Measurements from ENCODE around the gene FHOD1. TPM values are rescaled to one million over a fixed set of nuclear protein-coding genes. Genes with fewer than 3 reads are reported as not detected.

FHOD1 gene
- polyA plus RNA-seq, 4 donors = 37.6 to 51.7 (median 40.2) TPM

DNA sequence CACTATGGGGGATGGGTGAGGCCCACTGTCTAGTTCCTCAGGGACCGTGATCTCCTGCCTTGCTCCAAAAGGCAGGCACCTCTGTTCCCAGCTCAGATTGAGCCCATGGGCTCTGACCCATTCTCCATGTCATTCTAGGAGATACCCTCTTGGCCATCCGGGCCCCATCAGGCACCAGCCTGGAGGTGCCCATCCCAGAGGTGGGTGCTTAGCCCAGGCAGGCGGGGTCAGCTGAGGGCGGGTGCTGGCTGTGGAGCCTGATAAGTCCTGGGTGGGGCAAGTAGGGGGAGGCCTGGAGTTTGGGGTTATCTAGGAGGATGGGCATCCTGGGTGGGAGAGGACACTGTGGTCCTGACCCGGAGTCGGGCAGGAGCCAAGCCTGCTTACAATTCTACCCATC lies 53.0 kb downstream of the FHOD1 start:
- DNase-seq (ENCODE audit: low read depth in 4 of 4, low spot score in 3 of 4) = no peak

GRCh38 chr16:67193536-67193935 lies 53.7 kb downstream of the FHOD1 start:
- DNase-seq (ENCODE audit: low read depth in 4 of 4, low spot score in 3 of 4) = no peak

- DNase-seq (ENCODE audit: low read depth in 4 of 4, low spot score in 3 of 4) = no peak
Observed at GRCh38 chr16:67192781-67193361, 54.4 kb downstream of the FHOD1 start.

GRCh38 chr16:67191995-67192681 lies 55.1 kb downstream of the FHOD1 start, which contains the start of gene E2F4:
E2F4 (plus strand) TSS chr16:67192155; CDS start chr16:67192228, 73 bp downstream.
- DNase-seq (ENCODE audit: low read depth in 4 of 4, low spot score in 3 of 4) = peak; percentile 67 to 84 (median 76)

DNA sequence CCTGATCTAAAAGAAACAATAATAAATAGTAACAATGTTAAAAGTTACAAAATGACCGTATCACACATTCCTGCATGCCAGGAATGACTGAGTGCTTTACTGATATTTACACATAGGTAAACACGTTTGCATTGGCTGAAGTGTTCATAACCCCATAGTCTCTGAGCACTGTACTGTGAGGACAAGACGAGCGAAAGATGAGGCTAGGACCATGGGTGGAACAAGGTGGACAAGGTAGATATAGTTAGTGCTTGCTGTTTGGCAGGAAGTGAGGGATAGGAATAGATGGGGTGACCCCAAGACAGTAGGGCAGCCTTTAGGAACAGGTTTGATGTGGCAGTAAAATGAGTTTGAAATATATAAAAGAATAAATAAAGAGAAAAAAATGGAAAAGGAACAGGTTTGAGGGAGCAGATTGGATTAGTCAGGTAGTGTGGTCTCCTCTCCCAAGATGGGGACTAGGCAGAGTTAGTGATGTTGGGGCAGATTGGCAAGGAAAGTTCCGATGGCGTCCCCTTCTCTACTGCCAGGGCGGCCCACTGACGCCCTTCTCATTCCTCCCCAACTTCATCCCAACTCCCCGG lies 55.8 kb downstream of the FHOD1 start:
- no peak for DNase-seq (ENCODE audit: low read depth in 4 of 4, low spot score in 3 of 4)

DNA sequence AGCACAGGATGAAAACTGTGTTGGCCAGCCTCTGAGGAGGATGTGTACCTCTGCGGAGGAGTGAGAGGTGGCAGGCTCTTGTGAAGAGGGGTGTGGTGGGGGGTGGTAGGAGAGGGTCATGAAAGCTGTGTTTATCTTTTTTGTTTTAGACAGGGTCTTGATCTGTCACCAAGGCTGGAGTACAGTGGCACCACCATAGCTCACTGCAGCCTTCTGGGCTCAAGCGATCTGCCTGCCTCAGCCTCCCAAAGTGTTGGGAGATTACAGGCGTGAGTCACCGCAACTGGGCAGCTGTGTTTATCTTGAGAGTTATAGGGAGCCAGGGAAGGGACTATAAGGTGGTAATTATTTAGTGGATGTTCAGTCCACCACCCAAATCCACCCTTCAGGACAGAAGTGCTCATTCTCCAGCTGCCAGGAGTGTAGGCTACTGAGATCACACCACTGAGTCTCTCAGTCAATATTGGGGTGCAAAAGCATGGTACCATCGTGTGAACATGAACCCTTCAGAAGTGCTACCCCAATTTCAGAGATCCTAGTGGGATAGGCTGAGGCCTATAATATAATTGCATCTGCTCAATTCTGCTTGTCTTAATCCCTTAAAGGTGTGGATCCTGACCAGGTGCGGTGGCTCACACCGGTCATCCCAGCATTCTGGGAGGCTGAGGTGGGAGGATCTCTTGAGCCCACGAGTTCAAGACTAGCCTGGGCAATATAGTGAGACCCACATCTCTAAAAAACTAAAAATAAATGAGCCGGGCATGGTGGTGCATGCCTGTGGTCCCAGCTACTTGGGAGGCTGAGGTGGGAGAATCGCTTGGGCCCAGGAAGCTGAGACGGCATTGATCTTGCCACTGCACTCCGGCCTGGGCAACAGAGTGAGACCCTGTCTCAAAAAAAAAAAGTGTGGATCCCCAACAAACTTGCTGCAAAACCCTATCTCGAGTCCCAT lies 56.6 kb downstream of the FHOD1 start:
- no peak for DNase-seq (ENCODE audit: low read depth in 4 of 4, low spot score in 3 of 4)

- DNase-seq (ENCODE audit: low read depth in 4 of 4, low spot score in 3 of 4) = no peak
Observed at GRCh38 chr16:67190041-67190440, 57.2 kb downstream of the FHOD1 start, which contains the start of gene EXOC3L1. EXOC3L1 (minus strand) TSS chr16:67190136; CDS start chr16:67189676, 460 bp downstream.

DNA sequence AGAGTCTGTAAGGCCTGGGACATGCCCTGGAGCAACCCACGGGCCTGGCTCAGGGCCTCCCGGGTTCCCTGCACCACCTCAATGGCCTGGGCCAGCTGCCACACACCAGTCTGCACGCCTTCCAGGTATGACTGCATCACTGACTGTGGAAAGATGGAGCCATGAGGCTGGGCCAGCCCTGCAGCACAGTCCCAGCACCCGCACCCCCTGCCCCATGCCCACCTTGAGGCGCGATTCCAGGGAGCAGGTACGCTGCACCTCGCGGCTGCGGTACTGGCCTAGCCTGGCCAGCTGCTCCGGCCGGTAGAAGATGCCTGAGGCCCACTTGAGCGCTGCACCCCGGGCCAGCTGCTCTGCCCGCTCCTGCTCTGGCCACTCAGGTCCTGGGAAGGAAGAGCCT lies 58.5 kb downstream of the FHOD1 start:
- DNase-seq (ENCODE audit: low read depth in 4 of 4, low spot score in 3 of 4) = no peak

DNA sequence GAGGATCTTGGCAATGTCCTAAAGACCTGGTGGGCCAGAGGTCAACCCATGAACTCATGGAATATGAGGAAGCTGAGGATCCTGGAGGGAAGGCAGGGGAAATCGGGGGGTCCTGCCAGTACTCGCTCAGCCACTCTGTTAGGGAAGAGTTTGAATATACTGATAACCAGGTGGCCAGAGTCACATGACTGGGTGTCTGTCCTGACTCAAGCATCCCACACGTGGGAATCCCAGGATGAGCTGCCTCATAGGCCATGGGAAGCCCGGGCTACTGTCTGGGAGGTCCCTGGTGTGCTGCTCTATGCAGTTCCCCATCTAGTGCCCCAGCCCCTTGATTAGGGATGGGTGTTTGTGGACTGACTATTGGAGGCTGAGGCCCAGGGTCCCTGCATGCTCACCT lies 59.0 kb downstream of the FHOD1 start:
- no peak for DNase-seq (ENCODE audit: low read depth in 4 of 4, low spot score in 3 of 4)

DNA sequence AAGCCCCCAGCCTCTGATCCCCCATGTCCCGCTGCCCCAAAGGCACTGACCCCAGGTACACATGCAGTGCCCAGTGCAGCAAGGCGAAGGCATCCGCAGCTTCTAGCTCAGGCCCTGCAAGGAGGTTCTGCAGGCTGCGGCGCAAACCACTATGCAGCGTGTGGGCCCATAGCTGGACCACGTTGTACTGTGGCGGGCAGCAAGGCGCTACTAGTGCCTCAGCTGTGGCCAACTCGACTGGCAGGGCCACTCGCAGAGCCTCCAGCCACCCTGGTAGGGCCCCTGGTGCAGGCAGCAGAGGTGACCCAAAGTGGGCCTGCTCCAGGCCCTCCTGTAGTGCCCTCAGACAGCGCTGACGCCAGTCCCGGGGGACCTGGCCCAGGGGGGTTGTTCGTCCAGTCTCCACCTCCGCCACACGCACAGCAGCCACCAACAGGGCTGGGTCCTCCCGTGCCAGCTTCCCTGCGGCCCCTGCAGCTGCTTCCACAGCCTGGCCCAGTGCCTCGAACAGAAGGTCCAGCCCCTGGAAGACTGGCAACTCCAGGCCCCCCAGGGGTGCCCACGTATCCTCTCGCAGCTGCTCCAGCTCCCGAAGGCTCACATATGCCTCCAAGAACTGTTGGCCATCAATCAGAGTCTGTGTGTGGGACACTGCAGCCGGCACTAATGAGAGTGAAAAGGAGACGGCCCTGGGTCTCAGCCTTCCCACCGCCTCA lies 59.9 kb downstream of the FHOD1 start:
- DNase-seq (ENCODE audit: low read depth in 4 of 4, low spot score in 3 of 4) = no peak

DNA sequence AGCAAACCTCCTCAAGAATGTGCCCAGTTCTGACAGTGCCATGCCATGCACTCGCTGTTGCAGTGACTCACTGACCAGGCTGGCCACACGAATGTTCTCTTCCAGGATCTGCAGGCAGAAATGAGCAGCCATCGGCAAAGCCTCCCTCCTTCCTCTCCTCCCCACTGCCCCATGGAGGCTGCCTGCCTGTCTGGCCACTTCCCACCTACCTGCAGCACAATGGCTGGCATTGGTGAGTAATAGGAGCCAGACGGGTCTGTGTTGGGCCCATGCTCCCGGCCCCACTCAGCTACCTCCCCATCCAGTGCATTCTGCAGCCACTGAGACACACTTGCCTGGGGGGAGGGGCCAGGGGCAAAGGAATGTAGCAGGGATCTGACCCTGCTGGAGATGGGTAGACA lies 60.7 kb downstream of the FHOD1 start:
- DNase-seq (ENCODE audit: low read depth in 4 of 4, low spot score in 3 of 4) = no peak

- DNase-seq (ENCODE audit: low read depth in 4 of 4, low spot score in 3 of 4) = no peak
Observed at GRCh38 chr16:67185651-67186134, 61.6 kb downstream of the FHOD1 start.

GRCh38 chr16:67184995-67185650 lies 62.2 kb downstream of the FHOD1 start:
- peak in 2 of 4 donors; percentile 78 to 82 for DNase-seq (ENCODE audit: low read depth in 4 of 4, low spot score in 3 of 4)

DNA sequence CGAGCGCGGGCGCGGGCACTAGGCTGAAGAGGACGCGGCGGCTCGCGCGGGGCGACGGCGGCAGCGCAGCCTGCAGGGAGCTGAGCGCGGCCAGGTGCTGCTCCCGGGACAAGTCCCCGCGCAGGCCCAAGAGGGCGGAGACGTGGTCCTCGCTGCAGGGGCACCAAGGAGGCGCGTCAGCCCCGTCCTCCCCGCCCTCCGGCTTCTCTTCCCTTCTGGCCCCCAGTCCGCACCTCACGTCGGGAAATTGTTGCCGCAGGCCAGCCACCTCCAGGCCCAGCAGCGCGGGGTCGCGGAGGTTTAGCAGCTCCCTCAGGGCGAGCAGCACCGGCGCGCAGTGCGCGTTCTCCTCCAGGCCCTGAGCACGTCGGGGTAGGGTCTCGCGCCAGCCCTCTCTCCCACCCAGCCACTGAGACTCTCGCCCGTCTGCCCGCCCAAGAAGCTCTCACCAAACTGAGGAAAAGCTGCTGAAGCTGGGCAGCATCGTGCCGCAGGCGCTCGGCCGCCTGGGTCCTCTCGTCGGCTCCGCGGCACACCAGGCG lies 62.8 kb downstream of the FHOD1 start:
- no peak for DNase-seq (ENCODE audit: low read depth in 4 of 4, low spot score in 3 of 4)

DNA sequence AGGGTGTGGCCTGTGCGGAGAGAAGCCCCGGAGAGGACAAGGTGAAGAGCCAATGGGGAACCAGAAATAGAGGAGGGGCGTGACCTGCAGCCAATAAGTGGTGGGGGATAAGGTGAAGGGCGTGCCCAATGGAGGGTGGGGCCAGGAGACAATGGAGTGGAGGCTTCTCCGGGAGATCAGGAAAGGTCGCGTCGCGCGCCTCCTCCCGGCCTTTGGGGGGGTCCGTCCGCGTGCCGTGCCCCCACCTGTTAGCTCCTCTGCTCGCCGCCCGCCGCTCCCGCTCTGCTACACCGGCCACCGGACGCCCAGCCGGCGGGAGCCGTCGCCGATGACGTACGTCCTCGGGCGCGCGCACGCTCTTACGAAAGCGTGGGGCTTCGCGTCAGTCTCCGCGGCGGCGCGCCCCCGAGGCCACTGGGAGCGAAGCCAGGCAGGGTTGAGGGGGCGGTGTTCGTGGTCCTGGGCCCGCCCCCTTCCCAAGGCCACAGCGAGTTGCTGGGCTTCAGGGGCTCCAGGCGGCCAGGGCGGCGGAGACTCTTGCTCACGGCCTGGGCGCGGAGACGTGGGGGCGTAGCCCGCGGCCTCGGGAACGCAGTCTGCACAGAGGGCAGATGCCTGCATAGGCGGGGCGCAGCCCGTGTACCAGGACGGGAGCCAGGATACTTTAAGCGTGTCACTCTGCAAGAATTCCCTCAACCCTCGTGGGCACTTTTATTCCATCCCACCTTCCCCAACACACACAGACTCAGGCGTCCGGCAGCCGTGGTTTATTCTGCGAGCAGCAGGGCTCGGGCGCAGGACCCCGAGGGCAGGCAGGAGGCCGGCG lies 63.4 kb downstream of the FHOD1 start, which contains the start of gene MATCAP1:
Gene MATCAP1 (minus strand): TSS at position 337 of the 826 bp plus-strand sequence. CDS start 3,353 bp downstream, outside the sequence.
- peak; percentile 89 to 93 (median 92) for DNase-seq (ENCODE audit: low read depth in 4 of 4, low spot score in 3 of 4)

DNA sequence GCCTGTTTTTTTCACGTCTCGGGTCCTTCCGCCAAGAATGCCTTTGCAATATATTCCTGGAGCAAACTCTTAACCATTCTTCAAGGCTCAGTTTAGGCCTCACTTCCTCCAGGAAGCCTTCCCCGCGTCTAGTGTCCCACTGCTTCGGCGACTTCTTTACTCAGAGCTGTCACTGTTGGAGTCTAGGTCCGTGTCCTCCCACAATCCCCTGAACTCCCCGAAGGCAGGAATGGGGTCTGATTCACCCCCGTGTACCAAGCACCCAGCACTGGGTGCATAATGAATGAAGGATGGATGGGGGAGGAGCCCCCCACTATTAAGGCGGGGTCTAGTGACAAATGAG lies 64.0 kb downstream of the FHOD1 start:
- no peak for DNase-seq (ENCODE audit: low read depth in 4 of 4, low spot score in 3 of 4)

- no peak for DNase-seq (ENCODE audit: low read depth in 4 of 4, low spot score in 3 of 4)
Observed at GRCh38 chr16:67182288-67182687, 65.0 kb downstream of the FHOD1 start.

DNA sequence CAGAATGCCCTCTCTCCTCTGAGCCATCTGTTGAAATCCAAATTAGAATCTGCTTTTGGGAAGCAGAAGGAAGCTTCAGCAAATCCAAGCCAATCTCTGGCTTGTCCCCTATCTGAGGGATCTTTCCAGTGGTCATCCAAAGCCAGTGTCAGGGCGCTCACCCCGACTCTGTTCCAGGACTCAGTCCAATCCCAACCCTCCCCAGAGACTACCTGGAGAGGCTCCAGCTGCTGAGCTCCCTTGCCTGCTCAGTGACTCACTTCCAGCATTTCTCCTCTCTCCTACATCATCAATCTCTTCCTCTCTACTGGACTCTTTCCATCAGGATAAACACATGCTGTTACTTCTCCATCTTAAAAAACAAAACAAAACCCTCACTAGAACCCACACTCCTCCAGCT lies 65.9 kb downstream of the FHOD1 start:
- no peak for DNase-seq (ENCODE audit: low read depth in 4 of 4, low spot score in 3 of 4)

Measured in left renal pelvis (tissue), 4 donors.